SK-N-SH treated with all-trans-retinoic acid at 6 μM for 48 hours (cell line): ENCODE data around the gene RNF121.

Source experiments
- ARNTL ChIP-seq: fragments of 450-650 bp; formaldehyde crosslinking; IDR thresholded peaks from 2 replicates; pipeline ENCODE4 v1.5.0; 2020; ENCODE audit warnings: low read depth, mild to moderate bottlenecking, moderate library complexity, borderline replicate concordance
- GLIS3 ChIP-seq: fragments of 250-450 bp; sonication (Bioruptor Pico); IDR thresholded peaks from 2 replicates; pipeline ENCODE4 v1.5.0; 2020; ENCODE audit warnings: mild to moderate bottlenecking, moderate library complexity
- OSR1 ChIP-seq: fragments of 250-450 bp; sonication (Bioruptor Pico); IDR thresholded peaks from 2 replicates; pipeline ENCODE4 v1.8.0; 2022; ENCODE audit warnings: moderate library complexity, mild to moderate bottlenecking, inconsistent platforms
- PPARA ChIP-seq: fragments of 250-450 bp; sonication (Bioruptor Pico); IDR thresholded peaks from 2 replicates; pipeline ENCODE4 v1.5.0; 2020; ENCODE audit warnings: mild to moderate bottlenecking, borderline replicate concordance
- SNAI2 ChIP-seq: fragments of 250-450 bp; sonication (Bioruptor Pico); IDR thresholded peaks from 2 replicates; pipeline ENCODE4 v1.5.0; 2020; ENCODE audit warnings: mild to moderate bottlenecking, moderate library complexity
- ZC3H10 ChIP-seq: fragments of 250-450 bp; sonication (Bioruptor Pico); IDR thresholded peaks from 2 replicates; pipeline ENCODE4 v1.5.1; 2021; ENCODE audit warnings: mild to moderate bottlenecking, moderate library complexity
- ZFP3 ChIP-seq: fragments of 250-450 bp; sonication (Bioruptor Pico); IDR thresholded peaks from 2 replicates; pipeline ENCODE4 v1.5.0; 2020; ENCODE audit warnings: mild to moderate bottlenecking, moderate library complexity
- ZNF8 ChIP-seq: fragments of 450-650 bp; formaldehyde crosslinking; IDR thresholded peaks from 2 replicates; pipeline ENCODE4 v1.5.0; 2020; ENCODE audit warnings: mild to moderate bottlenecking, moderate library complexity
- TF ChIP-seq, protein P1 (sequence below): fragments of 250-450 bp; sonication (Bioruptor Pico); IDR thresholded peaks from 2 replicates; pipeline ENCODE4 v1.8.0; 2020; ENCODE audit warnings: mild to moderate bottlenecking, moderate library complexity, borderline replicate concordance

DNA sequence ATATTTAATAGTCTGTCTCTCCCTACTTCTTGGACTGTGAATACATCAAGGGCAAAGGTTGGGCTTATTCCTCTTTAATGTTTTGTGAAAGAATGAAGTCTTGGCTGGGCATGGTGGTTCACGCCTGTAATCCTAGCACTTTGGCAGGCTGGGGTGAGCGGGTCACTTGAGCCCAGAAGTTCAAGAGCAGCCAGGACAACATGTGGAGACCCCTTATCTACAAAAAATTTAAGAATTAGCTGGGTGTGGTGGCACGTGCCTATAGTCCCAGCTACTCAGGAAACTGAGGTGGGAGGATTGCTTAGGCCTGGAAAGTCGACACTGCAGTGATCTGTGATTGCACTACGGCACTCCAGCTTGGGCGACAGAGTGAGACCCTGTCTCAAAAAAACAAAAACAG is 20.2 kb downstream of the RNF121 start:
- TF ChIP-seq ZC3H10 (CRISPR knock-in tag), result no peak
- TF ChIP-seq GLIS3 (CRISPR knock-in tag), result no peak
- TF ChIP-seq OSR1, result no peak
- no peak for TF ChIP-seq ZFP3 (CRISPR knock-in tag)
- TF ChIP-seq SNAI2 (CRISPR knock-in tag), result no peak
- no peak for TF ChIP-seq ARNTL (CRISPR knock-in tag)
- TF ChIP-seq, protein P1, sequence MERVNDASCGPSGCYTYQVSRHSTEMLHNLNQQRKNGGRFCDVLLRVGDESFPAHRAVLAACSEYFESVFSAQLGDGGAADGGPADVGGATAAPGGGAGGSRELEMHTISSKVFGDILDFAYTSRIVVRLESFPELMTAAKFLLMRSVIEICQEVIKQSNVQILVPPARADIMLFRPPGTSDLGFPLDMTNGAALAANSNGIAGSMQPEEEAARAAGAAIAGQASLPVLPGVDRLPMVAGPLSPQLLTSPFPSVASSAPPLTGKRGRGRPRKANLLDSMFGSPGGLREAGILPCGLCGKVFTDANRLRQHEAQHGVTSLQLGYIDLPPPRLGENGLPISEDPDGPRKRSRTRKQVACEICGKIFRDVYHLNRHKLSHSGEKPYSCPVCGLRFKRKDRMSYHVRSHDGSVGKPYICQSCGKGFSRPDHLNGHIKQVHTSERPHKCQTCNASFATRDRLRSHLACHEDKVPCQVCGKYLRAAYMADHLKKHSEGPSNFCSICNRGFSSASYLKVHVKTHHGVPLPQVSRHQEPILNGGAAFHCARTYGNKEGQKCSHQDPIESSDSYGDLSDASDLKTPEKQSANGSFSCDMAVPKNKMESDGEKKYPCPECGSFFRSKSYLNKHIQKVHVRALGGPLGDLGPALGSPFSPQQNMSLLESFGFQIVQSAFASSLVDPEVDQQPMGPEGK (CRISPR knock-in tag), result no peak
- TF ChIP-seq ZNF8, result no peak
- TF ChIP-seq PPARA (CRISPR knock-in tag), result no peak
